ENCODE measurements around the gene DHRS1. TPM values are rescaled to one million over a fixed set of nuclear protein-coding genes. Genes with fewer than 3 reads are reported as not detected.

Gene DHRS1
- polyA plus RNA-seq, 1 donor (not counting 4 experiments of a cell fraction or from before 2014, with no cell fraction given): 65.1 TPM

- Histone ChIP-seq H2AFZ (ENCODE audit: control insufficient read depth, low read length) (peak overlapping the region; percentile 71), H3K9me1 (ENCODE audit: control insufficient read depth, extremely low read depth, insufficient read depth, low read length) (no peaks in the 10 kb centered on the region), H3K79me2 (ENCODE audit: control insufficient read depth, insufficient read depth, low read length) (no peaks in the 10 kb centered on the region), H3K9ac (ENCODE audit: control insufficient read depth, extremely low read depth, insufficient read depth, low read length) (peak overlapping the region; percentile 9), H3K4me2 (ENCODE audit: control insufficient read depth, extremely low read depth, insufficient read depth, low read depth, low read length) (peak overlapping the region; percentile 45), H3K4me1 (ENCODE audit: control insufficient read depth, extremely low read depth, insufficient read depth, low read length) (peaks cover 26% of the 10 kb centered on the region), H3K4me3 (ENCODE audit: control insufficient read depth in 2 of 3, extremely low read depth in 1 of 3, insufficient read depth in 2 of 3, low read depth in 1 of 3, low read length in 3 of 3) (no peak overlapping the region), H3K36me3 (ENCODE audit: control insufficient read depth in 2 of 2, extremely low read depth in 1 of 2, insufficient read depth in 2 of 2, low read length in 2 of 2) (peaks cover 9 to 18% of the 10 kb centered on the region in 2 experiments), H4K20me1 (ENCODE audit: control insufficient read depth, extremely low read depth, insufficient read depth, low read length) (no peaks in the 10 kb centered on the region), H3K27me3 (ENCODE audit: control insufficient read depth, extremely low read depth, insufficient read depth, low read length) (no peaks in the 10 kb centered on the region), H3K9me3 (ENCODE audit: control insufficient read depth, low read depth, low read length) (no peaks in the 10 kb centered on the region), H3K27ac (ENCODE audit: control insufficient read depth, insufficient read depth, low read length) (no peak overlapping the region)
- dilution Hi-C loops (cut with MboI; ENCODE audit: extremely low pct_ligation_motif_present, low sequenced_read_pairs): no loop called here
- no peak for DNase-seq (ENCODE audit: low read depth, low spot score)
- FAIRE-seq: no peak
- TF ChIP-seq EZH2 (IDR thresholded peaks at IDR 0.05; ENCODE audit: low read length): no peak
- no peak for TF ChIP-seq CTCF (optimal IDR thresholded peaks at IDR 0.05 in 1 of 3, IDR thresholded peaks at IDR 0.05 in 1 of 3, conservative IDR thresholded peaks at IDR 0.05 in 1 of 3; ENCODE audit: extremely low read depth in 1 of 3, insufficient read depth in 2 of 3, low read length in 3 of 3)
Measured at GRCh38 chr14:24259282-24260025, 40.1 kb downstream of the DHRS1 start.

GRCh38 chr14:24258548-24259265 lies 40.9 kb downstream of the DHRS1 start:
- dilution Hi-C loops (cut with MboI; ENCODE audit: extremely low pct_ligation_motif_present, low sequenced_read_pairs): no loop called here
- H3K79me2 ChIP-seq (ENCODE audit: control insufficient read depth, insufficient read depth, low read length): no peaks in the 10 kb centered on the region
- peaks cover 12 to 18% of the 10 kb centered on the region in 2 experiments for H3K36me3 ChIP-seq (ENCODE audit: control insufficient read depth in 2 of 2, extremely low read depth in 1 of 2, insufficient read depth in 2 of 2, low read length in 2 of 2)
- no peak overlapping the region for H3K9ac ChIP-seq (ENCODE audit: control insufficient read depth, extremely low read depth, insufficient read depth, low read length)
- H3K9me3 ChIP-seq (ENCODE audit: control insufficient read depth, low read depth, low read length): no peaks in the 10 kb centered on the region
- peak overlapping the region; percentile 45 for H3K4me2 ChIP-seq (ENCODE audit: control insufficient read depth, extremely low read depth, insufficient read depth, low read depth, low read length)
- no peak overlapping the region for H3K27ac ChIP-seq (ENCODE audit: control insufficient read depth, insufficient read depth, low read length)
- peaks cover 19% of the 10 kb centered on the region for H3K4me1 ChIP-seq (ENCODE audit: control insufficient read depth, extremely low read depth, insufficient read depth, low read length)
- no peak for TF ChIP-seq CTCF (optimal IDR thresholded peaks at IDR 0.05 in 1 of 3, IDR thresholded peaks at IDR 0.05 in 1 of 3, conservative IDR thresholded peaks at IDR 0.05 in 1 of 3; ENCODE audit: extremely low read depth in 1 of 3, insufficient read depth in 2 of 3, low read length in 3 of 3)
- no peak for TF ChIP-seq EZH2 (IDR thresholded peaks at IDR 0.05; ENCODE audit: low read length)
- FAIRE-seq (no peak), DNase-seq (ENCODE audit: low read depth, low spot score) (no peak)
- no peaks in the 10 kb centered on the region for H3K27me3 ChIP-seq (ENCODE audit: control insufficient read depth, extremely low read depth, insufficient read depth, low read length)
- H3K9me1 ChIP-seq (ENCODE audit: control insufficient read depth, extremely low read depth, insufficient read depth, low read length): no peaks in the 10 kb centered on the region
- H2AFZ ChIP-seq (ENCODE audit: control insufficient read depth, low read length): peak overlapping the region; percentile 71
- H4K20me1 ChIP-seq (ENCODE audit: control insufficient read depth, extremely low read depth, insufficient read depth, low read length): no peaks in the 10 kb centered on the region
- H3K4me3 ChIP-seq (ENCODE audit: control insufficient read depth in 2 of 3, extremely low read depth in 1 of 3, insufficient read depth in 2 of 3, low read depth in 1 of 3, low read length in 3 of 3): peak overlapping the region in 1 of 3 experiments; percentile 27

Data from keratinocyte (primary cell).